Effector CD4-positive, alpha-beta T cell (primary cell): ENCODE measurements around the gene CCDC28A.

Experiments used
- DNase-seq: peaks from one replicate; pipeline ENCODE4 v3.0.0-alpha.2; 2020

The CCDC28A gene

DNA sequence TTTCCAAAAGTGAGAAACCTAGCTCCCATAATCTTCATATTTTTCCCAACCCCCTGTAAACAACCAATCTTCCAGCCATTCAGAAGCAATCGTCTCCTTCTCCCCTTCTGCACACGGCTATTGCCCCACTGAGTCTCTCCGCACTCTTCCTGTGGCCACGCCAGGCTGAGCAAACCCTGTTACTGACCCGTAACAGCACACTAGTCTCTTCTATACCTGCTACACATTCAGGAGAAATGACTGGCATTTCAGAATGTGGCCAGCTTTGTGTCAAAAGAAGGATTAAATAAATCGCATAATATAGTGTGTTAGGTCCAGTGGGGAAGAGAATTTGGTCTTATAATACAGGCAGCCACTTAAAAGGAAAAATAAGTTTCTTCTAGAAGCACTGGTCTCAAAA lies 63.7 kb downstream of the CCDC28A start:
- no peak for DNase-seq
